Stromal cell of bone marrow (primary cell): ENCODE results near the gene MZT2B.
"Not testable (repeated sequence)": the region's sequence is repeated elsewhere in the genome, so short reads cannot be mapped to it uniquely, and the experiment has no call there.

ENCODE experiments used
- DNase-seq: peaks from one replicate; pipeline ENCODE4 v3.0.0-alpha.2; 2012; ENCODE audit warnings: low read depth

Gene MZT2B

DNA sequence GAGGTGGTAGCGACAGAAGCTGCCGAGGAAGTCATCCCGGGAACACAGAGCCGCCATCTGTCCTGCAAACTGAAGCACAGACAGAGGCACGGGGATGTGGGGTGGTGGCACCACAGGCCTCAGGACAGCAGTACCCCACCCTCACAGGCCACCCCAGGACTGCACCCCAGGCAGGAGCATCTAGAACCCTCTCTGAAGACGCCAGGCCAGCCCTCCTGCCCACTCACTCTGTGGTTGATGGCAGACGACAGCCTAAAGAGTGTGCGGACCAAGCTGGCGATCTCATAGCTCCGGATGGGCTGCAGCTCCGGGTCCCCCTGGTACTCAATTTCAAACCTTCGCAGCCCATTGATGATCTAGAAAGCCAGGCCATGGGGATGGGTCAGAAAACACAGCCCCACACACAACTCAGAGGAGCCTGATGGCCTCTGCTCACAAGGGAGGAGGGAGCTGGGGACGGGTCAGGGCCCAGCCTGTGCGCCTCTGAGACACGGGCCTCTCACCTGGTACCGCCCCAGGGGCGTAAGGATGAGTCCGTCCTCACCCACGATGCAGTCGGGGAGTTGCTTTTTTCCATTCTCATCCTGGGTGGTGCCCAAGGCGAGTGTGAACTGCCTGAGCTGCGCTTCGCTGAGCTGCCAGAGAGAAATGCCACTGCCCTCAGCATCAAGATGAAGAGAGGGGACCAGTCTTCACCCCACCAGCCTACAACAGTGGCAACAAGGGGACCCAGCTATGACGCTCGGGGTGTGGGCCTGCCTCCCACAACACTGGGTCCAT, 29.1 kb upstream of the MZT2B start:
- no peak for DNase-seq

DNA sequence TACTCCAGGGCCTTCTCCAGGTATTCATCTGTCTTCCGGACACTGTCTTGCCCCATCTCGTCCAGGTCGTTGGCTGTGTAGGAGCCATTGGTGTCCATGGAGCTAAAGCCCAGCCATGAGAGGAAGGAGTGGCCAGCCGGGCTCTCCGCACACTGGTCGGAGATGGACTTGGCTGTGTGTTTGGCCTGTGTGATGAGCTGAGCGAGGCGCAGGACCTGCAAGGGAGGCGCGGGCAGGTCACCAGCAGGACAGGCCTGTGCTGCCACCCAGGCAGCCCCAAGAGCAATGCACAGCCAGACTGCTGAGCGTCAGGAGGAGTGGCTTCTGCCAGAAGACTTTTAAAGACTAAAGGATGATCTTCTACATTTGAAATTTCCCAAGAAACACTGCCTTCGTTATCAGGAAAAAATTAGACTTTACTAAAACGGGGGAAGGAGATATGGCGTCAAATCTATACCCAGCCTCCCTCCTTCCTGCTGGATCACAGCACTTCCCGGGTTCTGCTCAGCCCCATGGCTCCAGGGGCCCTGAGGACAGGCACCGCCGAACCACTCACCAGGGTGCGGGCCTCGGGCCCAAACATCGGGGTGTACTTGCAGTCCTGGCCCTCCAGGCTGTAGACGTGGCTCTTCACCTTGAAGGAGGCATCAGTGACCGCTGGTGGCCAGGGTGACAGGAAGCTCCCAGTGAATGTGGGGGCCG, 28.2 kb upstream of the MZT2B start:
- not testable (repeated sequence) for DNase-seq

DNA sequence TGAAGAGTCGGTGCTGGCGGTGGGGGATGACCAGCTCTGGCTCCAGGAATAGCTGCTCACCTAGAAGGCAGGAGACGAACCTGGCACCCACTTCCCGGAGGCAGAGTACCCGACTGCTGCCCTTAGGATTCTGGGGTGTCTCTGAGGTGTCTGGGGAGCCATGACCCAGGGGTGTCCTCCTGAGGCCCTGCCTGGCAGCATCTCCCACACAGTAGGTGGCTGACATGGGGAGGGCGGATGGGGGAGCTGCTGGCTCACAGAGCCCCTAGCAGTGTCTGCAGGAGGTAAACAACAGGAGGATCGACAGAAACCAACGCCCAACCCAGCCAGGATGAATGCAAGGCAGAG, 27.7 kb upstream of the MZT2B start:
- not testable (repeated sequence) for DNase-seq

DNA sequence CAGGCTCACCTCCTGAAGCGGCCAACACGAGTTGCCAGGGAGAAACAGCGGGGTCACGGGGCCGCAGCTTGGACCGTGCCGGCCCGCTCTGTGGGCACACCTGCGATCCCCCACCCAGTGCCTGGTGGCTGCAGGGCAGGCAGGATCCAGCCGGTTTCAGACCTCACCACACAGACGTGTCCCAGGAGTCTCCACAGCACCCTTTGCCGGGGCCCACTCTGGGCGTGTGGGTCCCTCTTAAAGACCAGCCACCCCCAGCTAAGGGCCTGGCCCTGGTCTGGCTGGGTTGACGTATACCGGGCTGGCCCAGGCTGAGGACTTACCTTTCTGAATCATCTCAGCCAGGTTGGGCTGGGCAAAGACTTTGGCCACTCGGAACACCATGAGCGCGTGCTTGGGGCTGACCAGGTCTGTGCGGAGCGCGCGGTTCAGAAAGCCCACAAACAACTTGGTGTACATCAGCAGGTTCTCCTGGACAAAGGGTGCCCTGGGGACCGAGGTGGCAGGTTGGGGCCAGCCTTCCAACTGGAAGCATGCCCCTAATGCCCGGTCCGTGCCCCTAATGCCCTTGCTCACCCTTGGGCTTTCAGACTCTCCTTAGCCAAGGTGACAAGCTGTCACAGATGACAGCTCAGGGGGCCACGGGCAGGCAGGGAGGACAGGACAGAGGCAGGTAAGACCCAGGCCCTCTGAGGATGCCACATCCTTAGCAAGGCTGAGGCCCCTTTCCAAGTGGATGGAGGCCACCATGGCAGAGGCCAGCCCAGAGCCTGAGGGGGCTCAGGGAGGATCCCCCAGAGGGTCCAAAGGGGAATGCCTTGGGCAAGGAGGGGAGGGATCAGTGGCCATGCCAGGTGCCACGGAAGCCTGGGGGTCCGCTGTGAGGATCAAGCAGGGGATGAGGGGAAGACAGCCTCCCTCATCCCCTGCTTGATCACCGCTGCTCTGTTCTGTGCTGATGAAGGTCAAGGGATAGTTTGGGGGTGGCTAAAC, 27.0 kb upstream of the MZT2B start:
- no peak for DNase-seq

DNA sequence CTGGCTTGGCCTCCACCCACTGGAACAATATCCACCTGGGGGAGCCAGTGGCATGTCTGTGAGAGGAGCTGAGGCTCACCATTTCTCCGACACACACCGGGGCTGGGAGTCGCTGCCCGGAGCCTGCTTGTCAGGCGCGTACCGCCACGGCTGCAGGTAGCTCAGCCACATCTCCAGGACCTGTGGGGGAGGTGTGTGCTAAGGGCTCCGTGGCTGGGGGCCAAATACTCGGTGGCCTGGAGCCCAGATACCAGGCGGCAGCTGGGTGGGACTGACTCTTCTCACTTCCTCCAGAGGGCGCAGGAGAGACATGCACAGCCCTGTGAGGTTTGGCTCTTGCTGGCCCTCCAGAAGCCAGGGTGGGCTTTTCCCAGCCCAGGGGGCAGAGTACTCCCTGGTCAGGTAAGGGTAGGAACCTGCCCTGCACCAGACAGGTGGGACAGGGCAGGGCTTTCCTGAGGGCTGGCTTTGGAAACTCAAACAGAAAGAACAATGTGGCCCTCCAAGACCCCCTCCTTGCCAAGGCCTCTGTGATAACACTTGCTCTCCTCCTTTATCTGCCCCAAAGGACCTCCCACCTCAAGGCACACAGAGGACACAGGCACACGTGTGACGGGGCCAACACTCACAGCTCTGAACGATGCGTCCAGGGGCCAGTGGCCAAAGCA, 26.0 kb upstream of the MZT2B start:
- DNase-seq: peak; percentile 8

DNA sequence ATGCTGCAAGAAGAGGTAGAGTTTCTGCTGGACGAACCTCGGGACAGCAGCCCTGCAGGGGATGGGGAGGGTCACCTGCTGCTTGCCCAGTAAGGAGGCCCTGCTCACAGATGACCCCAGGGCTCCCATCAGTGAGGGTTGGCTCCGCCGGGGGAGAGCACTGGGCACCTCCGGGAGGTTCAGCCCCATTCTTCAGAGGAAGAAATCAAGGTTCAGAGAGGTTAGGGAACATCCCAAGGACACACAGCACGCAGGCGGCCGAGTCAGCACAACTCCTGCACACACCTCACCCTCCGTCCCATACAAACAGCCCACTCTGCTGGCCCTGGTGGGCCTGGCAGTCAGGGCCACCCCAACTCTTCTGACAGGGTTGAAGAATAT, 25.4 kb upstream of the MZT2B start:
- no peak for DNase-seq

DNA sequence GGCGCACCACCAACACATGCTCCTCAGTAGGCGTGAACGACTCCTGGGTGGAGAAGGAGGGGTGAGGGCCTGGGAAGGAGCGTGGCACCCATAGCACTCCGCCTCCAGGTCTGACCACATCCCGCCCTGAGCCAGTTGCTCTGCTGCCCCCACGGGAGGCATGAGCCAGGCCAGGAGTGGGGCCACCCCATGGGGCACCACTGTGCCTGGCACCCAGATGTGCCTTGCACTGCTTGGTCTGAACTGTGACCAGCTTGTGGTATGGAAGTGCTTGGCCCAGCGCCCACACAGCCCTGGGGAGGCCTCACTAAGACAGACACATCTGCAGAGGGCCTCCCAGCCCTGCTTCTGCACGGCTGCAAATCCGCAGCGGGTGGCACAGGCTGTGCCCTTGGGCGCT, 24.7 kb upstream of the MZT2B start:
- DNase-seq: not testable (repeated sequence)

DNA sequence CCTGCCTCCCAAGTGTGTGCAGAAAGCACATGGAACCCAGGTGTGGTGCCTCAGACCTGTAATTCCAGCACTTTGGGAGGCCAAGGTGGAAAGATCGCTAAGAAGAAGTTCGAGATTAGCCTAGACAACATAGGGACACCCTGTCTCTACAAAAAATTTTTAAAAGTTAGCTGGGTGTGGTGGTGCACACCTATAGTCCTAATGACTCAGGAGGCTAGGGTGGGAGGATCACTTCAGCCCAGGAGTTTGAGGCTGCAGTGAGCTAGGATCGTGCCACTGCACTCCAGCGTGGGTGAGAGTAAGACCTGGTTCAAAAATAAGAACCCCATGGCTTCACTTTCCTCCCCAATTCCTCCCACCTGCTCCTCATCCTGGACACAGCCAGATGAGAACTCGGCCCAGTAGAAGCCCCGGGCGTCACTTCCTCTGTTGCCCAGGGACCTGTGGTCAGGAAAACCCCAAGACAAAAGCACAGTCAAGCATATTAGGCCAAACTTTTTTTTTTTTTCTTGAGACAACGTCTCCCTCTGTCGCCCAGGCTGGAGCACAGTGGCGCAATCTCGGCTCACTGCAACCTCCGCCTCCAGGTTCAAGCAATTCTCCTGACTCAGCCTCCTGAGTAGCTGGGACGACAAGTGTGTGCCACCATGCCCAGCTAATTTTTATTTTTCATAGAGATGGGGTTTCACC, 24.1 kb upstream of the MZT2B start:
- DNase-seq: not testable (repeated sequence)

DNA sequence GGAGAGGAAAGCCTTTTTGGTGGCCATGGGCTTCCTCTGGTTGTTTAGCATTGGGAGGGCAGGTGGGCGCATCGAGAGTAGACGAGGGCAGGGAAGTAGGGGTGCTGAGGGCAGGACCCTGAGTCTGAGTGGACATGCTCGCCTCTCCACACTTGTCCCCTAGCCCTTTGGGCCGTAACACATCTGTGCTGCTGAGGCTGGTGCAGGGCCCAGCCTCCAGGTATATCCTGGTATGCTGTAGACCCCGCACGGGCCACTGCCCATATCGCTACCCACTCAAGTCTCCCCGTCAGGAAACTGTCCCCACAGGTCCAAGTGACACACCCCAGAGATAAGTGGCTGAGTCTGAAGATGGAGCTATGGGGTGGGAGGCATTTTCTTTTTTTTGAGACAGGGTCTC, 23.4 kb upstream of the MZT2B start:
- no peak for DNase-seq

DNA sequence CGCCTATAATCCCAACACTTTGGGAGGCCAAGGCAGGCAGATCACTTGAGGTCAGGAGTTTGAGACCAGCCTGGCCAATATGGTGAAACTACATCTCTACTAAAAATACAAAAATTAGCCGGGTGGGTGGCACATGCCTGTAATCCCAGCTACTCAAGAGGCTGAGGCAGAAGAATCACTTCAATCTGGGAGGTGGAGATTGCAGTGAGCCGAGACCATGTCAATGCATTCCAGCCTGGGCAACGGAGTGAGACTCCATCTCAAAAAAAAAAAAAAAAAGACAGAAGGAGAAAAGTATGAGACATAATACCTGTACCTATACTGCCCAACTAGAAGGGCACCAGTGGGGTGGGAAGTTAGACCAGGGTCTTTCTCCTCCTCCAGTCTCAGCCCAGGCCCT, 22.7 kb upstream of the MZT2B start:
- DNase-seq: not testable (repeated sequence)

DNA sequence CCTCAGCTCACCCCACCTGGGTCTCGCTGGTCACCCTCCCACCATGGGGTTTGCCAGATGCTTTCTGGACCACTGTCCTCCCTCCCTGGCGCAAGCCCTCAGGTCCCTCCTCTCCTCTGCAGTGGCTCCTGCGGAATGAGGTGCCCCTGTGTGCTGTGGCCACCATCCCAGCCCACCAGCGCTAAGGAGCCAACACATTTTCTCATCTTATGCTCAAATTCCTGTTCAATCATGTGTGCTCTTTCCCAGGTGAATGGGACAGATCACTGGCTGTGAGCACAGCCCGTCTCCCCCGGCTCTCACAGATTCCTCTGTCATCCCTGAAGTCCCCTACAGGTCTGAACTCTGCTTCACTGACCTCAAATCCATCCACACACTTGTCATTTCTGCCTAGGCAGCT, 21.9 kb upstream of the MZT2B start:
- no peak for DNase-seq

DNA sequence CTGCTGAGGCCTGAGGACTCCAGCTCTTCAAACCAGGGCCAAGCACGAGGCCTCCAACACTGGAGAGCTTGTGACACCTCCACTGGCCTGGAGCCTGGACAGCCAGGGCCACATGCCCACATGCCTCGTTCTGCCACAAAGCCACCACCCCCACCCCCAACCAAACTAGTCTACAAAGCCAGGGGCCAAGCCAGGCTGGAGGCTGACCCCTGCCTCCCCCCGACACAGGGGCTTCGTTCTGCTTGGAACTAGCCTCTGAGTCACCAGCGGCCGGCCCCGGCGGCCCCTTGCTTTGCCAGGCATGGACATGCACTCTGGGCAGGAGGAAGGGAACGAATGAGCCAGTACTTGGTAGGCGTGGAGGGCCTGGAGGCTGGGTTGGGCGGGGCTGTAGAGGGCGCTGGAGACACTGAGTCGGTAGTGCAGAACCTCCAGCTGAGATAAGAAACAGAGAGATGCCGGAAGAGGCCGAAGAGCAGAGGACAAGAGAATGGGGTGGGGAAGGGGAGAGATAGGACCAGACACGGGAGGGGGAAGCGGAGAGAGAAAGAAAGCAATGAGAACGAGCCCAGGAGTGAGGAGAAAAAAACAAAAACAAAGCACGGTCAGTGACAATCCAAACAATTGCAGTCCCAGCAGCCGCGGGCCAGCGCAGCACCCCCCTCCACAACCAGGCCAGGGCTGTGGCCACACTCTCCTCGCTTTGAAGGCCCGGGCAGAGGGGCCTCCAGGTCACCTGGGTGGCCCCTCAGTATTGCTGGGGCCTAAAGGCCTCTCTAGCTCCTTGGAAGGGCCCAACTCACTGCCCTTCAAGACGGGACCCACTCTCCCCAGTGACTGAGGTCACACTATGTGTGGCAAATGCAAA, 21.0 kb upstream of the MZT2B start:
- not testable (repeated sequence) for DNase-seq

DNA sequence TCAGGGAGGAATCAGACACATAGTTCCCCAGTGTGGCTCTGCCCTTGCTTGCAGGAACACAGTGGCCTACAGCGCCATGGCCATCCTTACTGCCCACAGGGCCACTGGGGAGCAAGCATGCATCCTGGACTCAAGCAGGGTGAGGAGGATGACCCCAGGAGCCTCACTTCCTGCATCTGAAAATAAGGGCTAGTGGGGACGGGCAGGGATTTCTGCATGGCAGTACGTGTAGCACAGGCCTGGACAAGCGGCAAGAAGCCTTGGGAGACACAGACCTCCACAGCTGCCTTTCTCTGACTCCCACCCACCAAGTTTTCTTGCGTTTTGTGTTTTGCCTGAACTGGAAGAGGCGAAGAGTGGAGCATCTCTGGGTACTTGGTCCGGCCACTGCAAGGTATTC, 19.6 kb upstream of the MZT2B start:
- not testable (repeated sequence) for DNase-seq

DNA sequence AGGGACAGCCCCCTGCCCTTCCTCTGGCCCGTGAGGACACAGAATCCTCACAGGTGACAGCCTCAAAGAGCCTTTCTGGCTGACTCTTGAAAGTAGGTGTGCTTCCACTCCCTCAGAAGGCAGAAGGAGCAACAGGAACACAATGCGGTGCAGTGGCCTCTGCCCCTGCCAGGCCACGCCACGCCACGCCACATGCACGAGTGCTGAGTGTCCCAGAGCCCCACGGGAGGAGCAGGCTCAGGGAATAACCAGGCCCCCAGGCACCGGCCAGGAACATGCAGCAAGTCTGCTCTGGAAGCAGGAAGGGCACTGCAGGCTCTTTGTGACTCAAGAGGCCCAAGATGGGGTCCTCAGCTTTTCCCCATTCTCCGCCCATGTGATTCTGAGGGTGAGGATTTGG, 19.1 kb upstream of the MZT2B start:
- no peak for DNase-seq

DNA sequence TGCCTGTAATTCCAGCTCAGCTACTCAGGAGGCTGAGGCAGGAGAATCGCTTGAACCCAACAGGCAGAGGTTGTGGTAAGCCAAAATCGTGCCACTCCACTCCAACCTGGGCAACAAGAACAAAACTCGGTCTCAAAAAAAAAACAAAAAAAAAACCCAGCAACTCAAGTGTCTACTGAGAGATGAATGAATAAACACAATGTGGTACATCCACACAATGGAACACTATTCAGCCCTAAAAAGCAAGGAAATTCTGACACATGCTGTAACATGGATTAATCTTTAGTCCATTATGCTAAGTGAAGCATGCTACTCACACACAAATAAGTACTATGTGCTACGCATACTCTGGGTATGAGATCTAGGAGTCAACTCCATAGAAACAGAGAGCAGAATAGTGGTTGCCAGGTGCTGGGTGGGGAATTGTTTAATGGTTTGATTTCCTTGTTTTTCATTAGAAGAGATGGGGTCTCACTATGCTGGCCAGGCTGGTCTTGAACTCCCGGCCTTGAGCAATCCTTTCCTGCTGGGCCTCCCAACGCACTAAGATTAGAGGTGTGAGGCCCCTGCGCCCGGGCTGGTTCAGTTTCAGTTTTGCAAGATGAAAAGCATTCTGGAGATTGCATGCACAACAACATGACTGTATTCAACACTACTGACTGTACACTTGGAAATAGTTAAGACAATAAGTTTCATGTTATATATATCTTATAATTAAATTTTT, 16.6 kb upstream of the MZT2B start:
- DNase-seq: no peak

DNA sequence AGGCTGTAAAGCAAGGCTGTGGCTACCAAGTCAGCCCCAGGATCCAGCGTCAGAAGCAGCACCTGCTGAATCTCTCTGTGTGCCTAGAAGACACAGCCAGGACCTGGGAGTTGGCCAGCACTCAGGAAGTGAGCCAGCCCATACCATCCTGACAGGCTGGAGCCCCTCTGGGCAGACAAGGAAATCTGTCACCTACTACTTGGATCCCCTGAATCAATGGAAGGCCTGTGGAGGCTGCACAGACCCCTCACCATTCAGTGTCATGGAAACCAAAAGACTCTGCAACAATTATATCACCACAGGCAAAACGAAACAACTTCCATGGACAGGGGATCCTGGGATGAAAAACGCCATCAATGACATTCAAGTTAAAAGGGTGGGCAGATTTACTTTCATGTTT, 15.5 kb upstream of the MZT2B start:
- not testable (repeated sequence) for DNase-seq

DNA sequence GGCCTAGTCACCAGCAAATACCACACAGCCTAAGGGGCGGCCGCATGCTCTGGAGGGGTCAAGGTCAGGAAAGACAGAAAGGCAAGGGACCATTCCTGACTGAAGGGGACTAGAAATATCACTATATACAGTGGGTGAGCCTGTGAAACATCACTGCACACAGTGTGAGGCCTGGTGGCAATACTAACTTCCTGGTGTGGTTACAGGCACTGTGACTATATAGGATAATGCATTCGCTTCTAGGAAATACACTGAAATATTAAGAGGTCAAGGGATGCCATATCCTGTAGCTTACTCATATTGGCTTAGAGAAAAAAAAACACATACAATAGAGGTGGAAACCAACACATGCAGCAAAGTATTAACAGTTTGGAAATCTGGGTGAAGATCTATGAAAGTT, 12.9 kb upstream of the MZT2B start:
- not testable (repeated sequence) for DNase-seq

DNA sequence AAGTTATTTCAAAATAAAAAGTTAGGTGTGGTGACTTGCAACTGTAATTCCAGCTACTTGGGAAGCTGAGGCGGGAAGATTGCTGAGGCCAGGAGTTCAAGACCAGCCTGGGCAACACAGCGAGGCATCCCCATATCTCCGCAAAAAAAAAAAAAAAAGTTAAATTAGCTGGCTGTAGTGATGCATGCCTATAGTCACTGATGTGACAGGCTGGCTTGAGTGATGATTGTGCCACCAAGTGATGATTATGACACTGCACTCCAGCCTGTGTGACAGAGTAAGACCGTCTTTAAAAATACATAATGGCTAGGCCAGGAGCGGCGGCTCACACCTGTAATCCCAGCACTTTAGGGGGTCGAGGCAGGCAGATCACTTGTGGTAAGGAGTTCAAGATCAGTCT, 12.2 kb upstream of the MZT2B start:
- DNase-seq: no peak

DNA sequence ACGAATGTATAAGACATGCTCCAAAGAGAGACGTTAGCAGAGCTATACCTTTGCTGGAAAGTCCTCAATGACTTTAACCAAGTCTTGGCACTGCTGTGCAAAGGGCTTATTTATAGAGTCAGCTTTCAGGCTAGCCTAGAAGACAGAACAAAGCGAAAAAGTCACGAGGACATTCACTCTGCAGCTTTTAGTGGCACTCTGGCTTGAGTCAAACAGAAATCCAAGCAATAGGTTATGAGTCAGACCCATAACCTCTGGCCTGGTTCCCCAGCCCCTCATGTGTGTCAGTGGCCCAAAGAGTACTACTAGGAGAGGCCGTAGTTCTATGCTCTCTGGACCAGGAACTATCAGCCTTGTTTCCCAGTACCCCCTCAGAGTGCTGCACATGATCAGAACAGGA, 7.2 kb upstream of the MZT2B start:
- DNase-seq: not testable (repeated sequence)
